Measurements from ENCODE around the gene MARVELD1. TPM values are rescaled to one million over a fixed set of nuclear protein-coding genes. Genes with fewer than 3 reads are reported as not detected.

Gene MARVELD1
- total and polyA plus RNA-seq, 2 of the 4 experiments (the other 2 are of a cell fraction), result 12.0 to 68.1 TPM

DNA sequence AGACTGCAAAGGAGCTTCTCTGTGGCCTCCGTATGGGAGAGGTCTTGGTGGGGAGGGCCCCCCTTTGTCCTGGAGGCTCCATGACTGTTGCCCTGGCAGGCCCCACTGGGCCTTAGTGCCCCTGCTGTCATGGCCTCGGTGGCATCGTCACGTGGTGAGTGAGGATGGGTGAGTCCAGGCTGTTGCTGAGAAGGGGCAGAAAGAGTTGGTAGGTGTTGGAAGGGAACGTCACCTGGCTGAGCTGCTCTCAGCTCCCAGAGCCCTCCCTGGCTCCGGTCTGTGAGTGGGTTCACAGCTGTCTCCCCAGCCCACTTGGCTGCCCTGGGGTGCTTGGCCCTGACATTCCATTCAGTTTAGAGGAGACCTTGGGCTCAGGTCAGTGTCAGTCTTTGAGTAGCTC is 42.2 kb downstream of the MARVELD1 start:
- no peak overlapping the region for H4K5ac ChIP-seq (ENCODE audit: low read depth, low read length)
- H4K91ac ChIP-seq (ENCODE audit: insufficient read depth, low read depth, low read length), result no peak overlapping the region
- no peak overlapping the region for H3K27ac ChIP-seq (ENCODE audit: insufficient read depth, low read length)
- 100% methylated on average over 2 of the region's 6 CpGs; no CpG with 5 or more reads in 1 of the 2 experiments for WGBS, 2 experiments (ENCODE audit: extremely low coverage in 2 of 2, insufficient read length in 1 of 2)
- POLR2A ChIA-PET (ENCODE audit: unreplicated experiment), result no interaction called here
- CTCF ChIA-PET, result no interaction called here
- BruUV-seq (replicated peaks), result no TSS peak
- H2BK15ac ChIP-seq (ENCODE audit: low read depth, low read length), result no peak overlapping the region
- intact Hi-C loops (cut with micrococcal nuclease), result no loop called here
- no peaks in the 10 kb centered on the region; the same call in 1 of the 2 replicates for H4K20me1 ChIP-seq (ENCODE audit: insufficient read depth, low read length)
- H3K4ac ChIP-seq (ENCODE audit: low read depth, low read length), result no peak overlapping the region
- H2AK5ac ChIP-seq (ENCODE audit: low read depth, low read length), result no peak overlapping the region
- no peak overlapping the region for H3K18ac ChIP-seq (ENCODE audit: low read depth, low read length)
- TF ChIP-seq CHD1 (IDR thresholded peaks at IDR 0.05; ENCODE audit: low read depth, low read length), result no peak
- no peak for TF ChIP-seq RFX5 (IDR thresholded peaks at IDR 0.05; ENCODE audit: low read depth, low read length)
- no peak for TF ChIP-seq RCOR1 (IDR thresholded peaks at IDR 0.05; ENCODE audit: insufficient replicate concordance, low read length)
- no peak for TF ChIP-seq MAZ (IDR thresholded peaks at IDR 0.05; ENCODE audit: borderline replicate concordance, low read depth, low read length)
- no peak for TF ChIP-seq USF2 (IDR thresholded peaks at IDR 0.05; ENCODE audit: low read depth, low read length)
- no peak for TF ChIP-seq NFE2L2 (IDR thresholded peaks at IDR 0.05; ENCODE audit: low read depth, low read length)
- no peak for TF ChIP-seq POLR2A (IDR thresholded peaks at IDR 0.05; ENCODE audit: low read depth, low read length)
- no peak for TF ChIP-seq ELK1 (IDR thresholded peaks at IDR 0.05; ENCODE audit: borderline replicate concordance, low read depth, low read length)
- no peak for TF ChIP-seq MAFK (IDR thresholded peaks at IDR 0.05; ENCODE audit: low read depth, low read length)
- TF ChIP-seq BHLHE40 (IDR thresholded peaks at IDR 0.05; ENCODE audit: low read depth, low read length), result no peak
- no peak for TF ChIP-seq CEBPB (IDR thresholded peaks at IDR 0.05; ENCODE audit: low read depth, low read length)
- no peak for TF ChIP-seq MXI1 (IDR thresholded peaks at IDR 0.05; ENCODE audit: borderline replicate concordance, low read depth, low read length)
- no peak for TF ChIP-seq RAD21 (IDR thresholded peaks at IDR 0.05; ENCODE audit: low read length)
- no peak for TF ChIP-seq FOS (IDR thresholded peaks at IDR 0.05; ENCODE audit: low read depth, low read length)
- TF ChIP-seq, protein P1, sequence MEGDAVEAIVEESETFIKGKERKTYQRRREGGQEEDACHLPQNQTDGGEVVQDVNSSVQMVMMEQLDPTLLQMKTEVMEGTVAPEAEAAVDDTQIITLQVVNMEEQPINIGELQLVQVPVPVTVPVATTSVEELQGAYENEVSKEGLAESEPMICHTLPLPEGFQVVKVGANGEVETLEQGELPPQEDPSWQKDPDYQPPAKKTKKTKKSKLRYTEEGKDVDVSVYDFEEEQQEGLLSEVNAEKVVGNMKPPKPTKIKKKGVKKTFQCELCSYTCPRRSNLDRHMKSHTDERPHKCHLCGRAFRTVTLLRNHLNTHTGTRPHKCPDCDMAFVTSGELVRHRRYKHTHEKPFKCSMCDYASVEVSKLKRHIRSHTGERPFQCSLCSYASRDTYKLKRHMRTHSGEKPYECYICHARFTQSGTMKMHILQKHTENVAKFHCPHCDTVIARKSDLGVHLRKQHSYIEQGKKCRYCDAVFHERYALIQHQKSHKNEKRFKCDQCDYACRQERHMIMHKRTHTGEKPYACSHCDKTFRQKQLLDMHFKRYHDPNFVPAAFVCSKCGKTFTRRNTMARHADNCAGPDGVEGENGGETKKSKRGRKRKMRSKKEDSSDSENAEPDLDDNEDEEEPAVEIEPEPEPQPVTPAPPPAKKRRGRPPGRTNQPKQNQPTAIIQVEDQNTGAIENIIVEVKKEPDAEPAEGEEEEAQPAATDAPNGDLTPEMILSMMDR (conservative IDR thresholded peaks at IDR 0.05; ENCODE audit: low read depth, low read length), result no peak
- H3K79me1 ChIP-seq (ENCODE audit: low read depth in 1 of 2, low read length in 2 of 2), result peaks cover 5% of the 10 kb centered on the region in 2 experiments; a peak in 1 of 4 replicates
- no peak overlapping the region for H2BK20ac ChIP-seq (ENCODE audit: low read depth, low read length)
- no peaks in the 10 kb centered on the region for H3K4me1 ChIP-seq (ENCODE audit: control insufficient read depth, insufficient read depth, low read length)
- in situ Hi-C loops (cut with MboI; ENCODE audit: low sequenced_read_pairs), result no loop called here
- no peak for ATAC-seq (ENCODE audit: low read depth)
- H3K36me3 ChIP-seq (ENCODE audit: control insufficient read depth, insufficient read depth, low read length), result peaks cover 71% of the 10 kb centered on the region
- no peak overlapping the region for H3K4me2 ChIP-seq (ENCODE audit: low read depth, low read length)
- H2AFZ ChIP-seq (replicated peaks; ENCODE audit: low read length, poor library complexity), result no peak overlapping the region
- no peak overlapping the region for H3K23ac ChIP-seq (ENCODE audit: low read depth, low read length)
- H3K14ac ChIP-seq (replicated peaks; ENCODE audit: low read depth, low read length), result no peak overlapping the region
- H2AK9ac ChIP-seq (replicated peaks; ENCODE audit: low read depth, low read length, poor library complexity), result no peak overlapping the region
- no peak overlapping the region for H4K8ac ChIP-seq (ENCODE audit: low read depth in 2 of 2, low read length in 2 of 2)
- no peaks in the 10 kb centered on the region for H3K9me3 ChIP-seq (ENCODE audit: control insufficient read depth, insufficient read depth, low read length)
- no peak overlapping the region for H2BK5ac ChIP-seq (ENCODE audit: low read depth, low read length, poor library complexity, severe bottlenecking)
- H3K27me3 ChIP-seq (ENCODE audit: control insufficient read depth, insufficient read depth, low read length), result no peaks in the 10 kb centered on the region
- dilution Hi-C loops (cut with HindIII; ENCODE audit: low sequenced_read_pairs, unreplicated experiment), result no loop called here
- no peak overlapping the region for H3K9ac ChIP-seq (ENCODE audit: low read depth, low read length)
- no peak overlapping the region for H2BK120ac ChIP-seq (ENCODE audit: low read depth, low read length)
- no peak overlapping the region for H3K4me3 ChIP-seq (ENCODE audit: insufficient read depth, low read depth, low read length)
- no peaks in the 10 kb centered on the region; the same call in 1 of the 2 replicates for H3K9me1 ChIP-seq (ENCODE audit: insufficient read depth, low read length)
- DNase-seq, result no peak
- H3K56ac ChIP-seq (ENCODE audit: extremely low read depth, insufficient read depth, low read length), result no peak overlapping the region

Measured in IMR-90 (cell line).